Measurements from ENCODE around the gene RYR2. TPM values are rescaled to one million over a fixed set of nuclear protein-coding genes. Genes with fewer than 3 reads are reported as not detected.

The RYR2 gene
- total and polyA plus RNA-seq, 2 experiments from 2014 or later: not detected

GRCh38 chr1:237241038-237241437 is 199.1 kb downstream of the RYR2 start:
- Histone ChIP-seq H3K4me2 (ENCODE audit: unreplicated experiment) (no peak overlapping the region), H3K4me1 (ENCODE audit: insufficient read depth) (no peaks in the 10 kb centered on the region), H3K9me2 (ENCODE audit: insufficient read depth) (no peaks in the 10 kb centered on the region), H2AFZ (no peak overlapping the region), H4K20me1 (ENCODE audit: insufficient read depth) (no peaks in the 10 kb centered on the region), H3F3A (ENCODE audit: insufficient read depth) (no peaks in the 10 kb centered on the region), H3K27me3 (replicated peaks; ENCODE audit: insufficient read depth) (no peaks in the 10 kb centered on the region), H3K27ac (no peak overlapping the region), H3K9ac (no peak overlapping the region), H3K79me2 (ENCODE audit: insufficient read depth) (no peaks in the 10 kb centered on the region), H3K36me3 (ENCODE audit: low read depth) (no peaks in the 10 kb centered on the region), H3K4me3 (no peak overlapping the region), H3K9me3 (ENCODE audit: low read depth) (no peaks in the 10 kb centered on the region)
- in situ Hi-C loops (cut with MboI): no loop called here
- WGBS, 2 experiments (ENCODE audit: low coverage in 1 of 2, low lambda C conversion rate in 2 of 2, missing lambda C conversion rate in 2 of 2): 4 to 5% methylated on average over 3 of the region's 3 CpGs
- no peak for TF ChIP-seq EZH2phosphoT487 (IDR thresholded peaks at IDR 0.05; ENCODE audit: insufficient read depth, low read depth)
- TF ChIP-seq EZH2 (IDR thresholded peaks at IDR 0.05; ENCODE audit: insufficient read depth, poor library complexity, severe bottlenecking): no peak
- DNase-seq: no peak

DNA sequence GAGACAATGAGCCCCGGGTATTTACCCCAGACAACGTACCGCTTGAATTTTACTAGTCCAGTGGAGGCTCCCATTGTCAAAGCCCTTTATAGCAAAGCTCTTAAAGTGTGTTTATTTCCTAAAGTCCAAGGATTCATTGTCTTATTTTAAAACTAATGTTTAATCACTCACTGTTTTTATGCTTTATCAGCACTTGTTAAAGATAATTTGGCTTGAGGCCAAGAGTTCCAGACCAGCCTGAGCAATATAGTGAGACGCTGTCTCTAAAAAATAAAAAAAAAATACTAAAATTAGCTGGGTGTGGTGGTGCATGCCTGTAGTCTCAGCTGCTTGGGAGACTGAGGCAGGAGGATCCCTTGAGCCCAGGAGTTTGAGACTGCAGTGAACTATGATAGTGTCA is 202.8 kb downstream of the RYR2 start:
- WGBS, 2 experiments (ENCODE audit: low coverage in 1 of 2, low lambda C conversion rate in 2 of 2, missing lambda C conversion rate in 2 of 2): 64 to 65% methylated on average over 4 of the region's 4 CpGs
- Histone ChIP-seq H3K79me2 (ENCODE audit: insufficient read depth) (no peaks in the 10 kb centered on the region), H3K9ac (no peak overlapping the region), H3K4me3 (no peak overlapping the region), H3K27ac (no peak overlapping the region), H2AFZ (no peak overlapping the region), H3K4me1 (ENCODE audit: insufficient read depth) (no peaks in the 10 kb centered on the region), H3F3A (ENCODE audit: insufficient read depth) (no peaks in the 10 kb centered on the region), H3K4me2 (ENCODE audit: unreplicated experiment) (no peak overlapping the region), H4K20me1 (ENCODE audit: insufficient read depth) (no peaks in the 10 kb centered on the region), H3K9me2 (ENCODE audit: insufficient read depth) (no peaks in the 10 kb centered on the region), H3K9me3 (ENCODE audit: low read depth) (no peaks in the 10 kb centered on the region), H3K36me3 (ENCODE audit: low read depth) (no peaks in the 10 kb centered on the region), H3K27me3 (replicated peaks; ENCODE audit: insufficient read depth) (no peaks in the 10 kb centered on the region)
- peak; percentile 1 for DNase-seq
- no peak for TF ChIP-seq EZH2phosphoT487 (IDR thresholded peaks at IDR 0.05; ENCODE audit: insufficient read depth, low read depth)
- no peak for TF ChIP-seq EZH2 (IDR thresholded peaks at IDR 0.05; ENCODE audit: insufficient read depth, poor library complexity, severe bottlenecking)
- in situ Hi-C loops (cut with MboI): no loop called here

DNA sequence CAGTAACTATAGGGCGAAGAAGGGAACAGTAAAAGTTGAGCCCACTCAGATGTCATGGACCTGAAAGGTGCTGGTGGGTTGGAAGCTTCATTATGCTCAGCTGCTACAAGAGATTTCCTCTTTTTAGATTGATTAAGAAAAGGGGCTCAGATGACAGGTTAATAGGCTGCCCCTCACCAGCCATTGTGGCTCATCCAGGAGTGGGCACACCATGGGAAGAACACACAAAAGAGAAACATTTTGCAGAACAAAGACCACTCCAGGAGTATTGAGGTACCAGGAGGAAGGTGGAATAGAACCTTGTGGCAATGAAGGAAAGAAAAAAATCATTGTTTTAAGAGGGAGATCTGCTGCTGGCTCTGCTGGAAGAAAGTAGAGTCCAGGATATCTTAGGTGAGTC is 205.5 kb downstream of the RYR2 start:
- no peak overlapping the region for H3K4me2 ChIP-seq (ENCODE audit: unreplicated experiment)
- H3K36me3 ChIP-seq (ENCODE audit: low read depth): no peaks in the 10 kb centered on the region
- no peaks in the 10 kb centered on the region for H3K79me2 ChIP-seq (ENCODE audit: insufficient read depth)
- DNase-seq: no peak
- H3K27ac ChIP-seq: no peak overlapping the region
- H3K27me3 ChIP-seq (replicated peaks; ENCODE audit: insufficient read depth): no peaks in the 10 kb centered on the region
- H3K9ac ChIP-seq: no peak overlapping the region
- WGBS, 2 experiments (ENCODE audit: low coverage in 1 of 2, low lambda C conversion rate in 2 of 2, missing lambda C conversion rate in 2 of 2): 0 to 6% methylated on average over 1 of the region's 1 CpG
- no peaks in the 10 kb centered on the region for H3K9me2 ChIP-seq (ENCODE audit: insufficient read depth)
- H3K4me1 ChIP-seq (ENCODE audit: insufficient read depth): no peaks in the 10 kb centered on the region
- H2AFZ ChIP-seq: no peak overlapping the region
- no peaks in the 10 kb centered on the region for H3K9me3 ChIP-seq (ENCODE audit: low read depth)
- TF ChIP-seq EZH2 (IDR thresholded peaks at IDR 0.05; ENCODE audit: insufficient read depth, poor library complexity, severe bottlenecking): no peak
- no peak for TF ChIP-seq EZH2phosphoT487 (IDR thresholded peaks at IDR 0.05; ENCODE audit: insufficient read depth, low read depth)
- no peak overlapping the region for H3K4me3 ChIP-seq
- H4K20me1 ChIP-seq (ENCODE audit: insufficient read depth): no peaks in the 10 kb centered on the region
- in situ Hi-C loops (cut with MboI): no loop called here
- H3F3A ChIP-seq (ENCODE audit: insufficient read depth): no peaks in the 10 kb centered on the region

- Histone ChIP-seq H3K4me2 (ENCODE audit: unreplicated experiment) (no peak overlapping the region), H3K9ac (no peak overlapping the region), H3K4me3 (no peak overlapping the region), H2AFZ (no peak overlapping the region), H3K9me3 (ENCODE audit: low read depth) (no peaks in the 10 kb centered on the region), H4K20me1 (ENCODE audit: insufficient read depth) (no peaks in the 10 kb centered on the region), H3K27me3 (replicated peaks; ENCODE audit: insufficient read depth) (no peaks in the 10 kb centered on the region), H3K27ac (no peak overlapping the region), H3K36me3 (ENCODE audit: low read depth) (no peaks in the 10 kb centered on the region), H3F3A (ENCODE audit: insufficient read depth) (no peaks in the 10 kb centered on the region), H3K79me2 (ENCODE audit: insufficient read depth) (no peaks in the 10 kb centered on the region), H3K9me2 (ENCODE audit: insufficient read depth) (no peaks in the 10 kb centered on the region), H3K4me1 (ENCODE audit: insufficient read depth) (no peaks in the 10 kb centered on the region)
- TF ChIP-seq EZH2 (IDR thresholded peaks at IDR 0.05; ENCODE audit: insufficient read depth, poor library complexity, severe bottlenecking) (no peak), EZH2phosphoT487 (IDR thresholded peaks at IDR 0.05; ENCODE audit: insufficient read depth, low read depth) (no peak)
- 0 to 4% methylated on average over 1 of the region's 1 CpG for WGBS, 2 experiments (ENCODE audit: low coverage in 1 of 2, low lambda C conversion rate in 2 of 2, missing lambda C conversion rate in 2 of 2)
- DNase-seq: no peak
- in situ Hi-C loops (cut with MboI): no loop called here
Observed at GRCh38 chr1:237249120-237249519, 207.1 kb downstream of the RYR2 start.

- no peaks in the 10 kb centered on the region for H3F3A ChIP-seq (ENCODE audit: insufficient read depth)
- H3K9me3 ChIP-seq (ENCODE audit: low read depth): no peaks in the 10 kb centered on the region
- no peak overlapping the region for H3K4me2 ChIP-seq (ENCODE audit: unreplicated experiment)
- in situ Hi-C loops (cut with MboI): no loop called here
- H3K36me3 ChIP-seq (ENCODE audit: low read depth): no peaks in the 10 kb centered on the region
- H3K27ac ChIP-seq: no peak overlapping the region
- no peaks in the 10 kb centered on the region for H3K27me3 ChIP-seq (replicated peaks; ENCODE audit: insufficient read depth)
- H2AFZ ChIP-seq: no peak overlapping the region
- no peak for TF ChIP-seq EZH2phosphoT487 (IDR thresholded peaks at IDR 0.05; ENCODE audit: insufficient read depth, low read depth)
- TF ChIP-seq EZH2 (IDR thresholded peaks at IDR 0.05; ENCODE audit: insufficient read depth, poor library complexity, severe bottlenecking): no peak
- H3K4me1 ChIP-seq (ENCODE audit: insufficient read depth): no peaks in the 10 kb centered on the region
- H4K20me1 ChIP-seq (ENCODE audit: insufficient read depth): no peaks in the 10 kb centered on the region
- no peak for DNase-seq
- no peaks in the 10 kb centered on the region for H3K79me2 ChIP-seq (ENCODE audit: insufficient read depth)
- H3K9me2 ChIP-seq (ENCODE audit: insufficient read depth): no peaks in the 10 kb centered on the region
- no peak overlapping the region for H3K4me3 ChIP-seq
- no peak overlapping the region for H3K9ac ChIP-seq
- 14 to 26% methylated on average over 3 of the region's 3 CpGs for WGBS, 2 experiments (ENCODE audit: low coverage in 1 of 2, low lambda C conversion rate in 2 of 2, missing lambda C conversion rate in 2 of 2)
Observed at GRCh38 chr1:237250055-237250454, 208.1 kb downstream of the RYR2 start.
